ENCODE results near the gene UPP2. TPM values are rescaled to one million over a fixed set of nuclear protein-coding genes. Genes with fewer than 3 reads are reported as not detected.

UPP2 gene
- total and polyA plus RNA-seq, 2 of the 13 experiments (the other 11 are each of a cell fraction or from before 2014, with no cell fraction given), result 0.07 to 0.28 TPM

- Histone ChIP-seq H3K9ac (ENCODE audit: insufficient read depth, low read depth, low read length) (peak overlapping the region; percentile 50), H3K9me3 (ENCODE audit: low read length) (no peaks in the 10 kb centered on the region), H2AFZ (ENCODE audit: low read length) (peak overlapping the region; percentile 55), H3K4me3 (replicated peaks in 1 of 3; ENCODE audit: insufficient read depth in 1 of 3, low read depth in 2 of 3, low read length in 3 of 3) (peak overlapping the region in 2 of 3 experiments; percentile 17 to 41; a peak in 2 of 6 replicates), H4K20me1 (ENCODE audit: insufficient read depth, low read length) (no peaks in the 10 kb centered on the region), H3K36me3 (replicated peaks in 1 of 2; ENCODE audit: control insufficient read depth in 1 of 2, insufficient read depth in 2 of 2, low read length in 2 of 2) (no peaks in the 10 kb centered on the region), H3K79me2 (ENCODE audit: insufficient read depth, low read length) (no peaks in the 10 kb centered on the region), H3K27ac (ENCODE audit: extremely low read length, insufficient read depth, low read length) (peak overlapping the region; percentile 61), H3K4me1 (ENCODE audit: insufficient read depth, low read length) (peaks cover 50% of the 10 kb centered on the region), H3K27me3 (ENCODE audit: control insufficient read depth in 1 of 2, insufficient read depth in 2 of 2, low read length in 2 of 2) (no peaks in the 10 kb centered on the region), H3K4me2 (ENCODE audit: low read depth, low read length) (peak overlapping the region; percentile 63)
- in situ Hi-C loops (cut with HindIII; ENCODE audit: extremely low pct_ligation_motif_present, low pct_unique_long_range_greater_than_20kb), result no loop called here
- POLR2A ChIA-PET, result interaction anchor here (0.8 to 1.2 kb wide), 3 partner anchors 35 to 40 kb away, joined by 3 to 15 read pairs (median 4); no protein-coding TSS in a partner anchor
- intact Hi-C loops (cut with micrococcal nuclease; ENCODE audit: unreplicated experiment), result loop anchor here (5.0 kb wide), 1 partner anchor 83 kb away; no protein-coding TSS in a partner anchor
- CTCF ChIA-PET (ENCODE audit: low intra/inter-chr PET ratio, low total read pairs), result no interaction called here
- peak; percentile 65 for FAIRE-seq
- ATAC-seq, result peak; percentile 86
- peak; percentile 71 for DNase-seq (ENCODE audit: low spot score)
- WGBS (ENCODE audit: low lambda C conversion rate), result 4% methylated on average over 2 of the region's 2 CpGs
- no TSS peak for BruUV-seq (replicated peaks)
- no peak for TF ChIP-seq HNF4G (IDR thresholded peaks at IDR 0.05; ENCODE audit: borderline replicate concordance, low read depth, low read length)
- TF ChIP-seq HNF4G (CRISPR knock-in tag; IDR thresholded peaks at IDR 0.05; ENCODE audit: borderline replicate concordance, low read depth), result 0 out of 2 replicates have a peak, but pooled peaks have one; percentile 21
- no peak for TF ChIP-seq RAD51 (IDR thresholded peaks at IDR 0.05; ENCODE audit: borderline replicate concordance)
- no peak for TF ChIP-seq U2AF1 (optimal IDR thresholded peaks at IDR 0.05; ENCODE audit: low read depth, low read length)
- TF ChIP-seq ZNF296 (CRISPR knock-in tag; conservative IDR thresholded peaks at IDR 0.05), result no peak
- TF ChIP-seq SRSF4 (IDR thresholded peaks at IDR 0.05; ENCODE audit: low read depth, low read length, poor library complexity, severe bottlenecking), result no peak
- no peak for TF ChIP-seq E2F1 (CRISPR knock-in tag; IDR thresholded peaks at IDR 0.05)
- no peak for TF ChIP-seq CENPX (CRISPR knock-in tag; IDR thresholded peaks at IDR 0.05)
- no peak for TF ChIP-seq STAT6 (CRISPR knock-in tag; IDR thresholded peaks at IDR 0.05; ENCODE audit: borderline replicate concordance)
- TF ChIP-seq CAMTA2 (CRISPR knock-in tag; IDR thresholded peaks at IDR 0.05; ENCODE audit: borderline replicate concordance), result no peak
- TF ChIP-seq GATA4 (IDR thresholded peaks at IDR 0.05; ENCODE audit: borderline replicate concordance, low read depth), result no peak
- TF ChIP-seq HIVEP1 (CRISPR knock-in tag; IDR thresholded peaks at IDR 0.05), result no peak
- TF ChIP-seq POGZ (CRISPR knock-in tag; IDR thresholded peaks at IDR 0.05), result peak; percentile 66; the same call in 1 of the 2 replicates
- 0 out of 2 replicates have a peak, but pooled peaks have one; percentile 34 for TF ChIP-seq ELF3 (CRISPR knock-in tag; IDR thresholded peaks at IDR 0.05)
Observed at GRCh38 chr2:158094487-158095092, 7.1 kb upstream of the UPP2 start.
